Stimulated activated CD4-positive, alpha-beta T cell treated with anti-CD3 and anti-CD28 coated beads, Interleukin-15, amount 100 ng/mL, for 24 hours (primary cell): ENCODE measurements around the gene MAPK8IP3.

Experiments used
- DNase-seq: peaks from one replicate; pipeline ENCODE4 v3.0.0-alpha.2; 2020

MAPK8IP3 gene, protein sequence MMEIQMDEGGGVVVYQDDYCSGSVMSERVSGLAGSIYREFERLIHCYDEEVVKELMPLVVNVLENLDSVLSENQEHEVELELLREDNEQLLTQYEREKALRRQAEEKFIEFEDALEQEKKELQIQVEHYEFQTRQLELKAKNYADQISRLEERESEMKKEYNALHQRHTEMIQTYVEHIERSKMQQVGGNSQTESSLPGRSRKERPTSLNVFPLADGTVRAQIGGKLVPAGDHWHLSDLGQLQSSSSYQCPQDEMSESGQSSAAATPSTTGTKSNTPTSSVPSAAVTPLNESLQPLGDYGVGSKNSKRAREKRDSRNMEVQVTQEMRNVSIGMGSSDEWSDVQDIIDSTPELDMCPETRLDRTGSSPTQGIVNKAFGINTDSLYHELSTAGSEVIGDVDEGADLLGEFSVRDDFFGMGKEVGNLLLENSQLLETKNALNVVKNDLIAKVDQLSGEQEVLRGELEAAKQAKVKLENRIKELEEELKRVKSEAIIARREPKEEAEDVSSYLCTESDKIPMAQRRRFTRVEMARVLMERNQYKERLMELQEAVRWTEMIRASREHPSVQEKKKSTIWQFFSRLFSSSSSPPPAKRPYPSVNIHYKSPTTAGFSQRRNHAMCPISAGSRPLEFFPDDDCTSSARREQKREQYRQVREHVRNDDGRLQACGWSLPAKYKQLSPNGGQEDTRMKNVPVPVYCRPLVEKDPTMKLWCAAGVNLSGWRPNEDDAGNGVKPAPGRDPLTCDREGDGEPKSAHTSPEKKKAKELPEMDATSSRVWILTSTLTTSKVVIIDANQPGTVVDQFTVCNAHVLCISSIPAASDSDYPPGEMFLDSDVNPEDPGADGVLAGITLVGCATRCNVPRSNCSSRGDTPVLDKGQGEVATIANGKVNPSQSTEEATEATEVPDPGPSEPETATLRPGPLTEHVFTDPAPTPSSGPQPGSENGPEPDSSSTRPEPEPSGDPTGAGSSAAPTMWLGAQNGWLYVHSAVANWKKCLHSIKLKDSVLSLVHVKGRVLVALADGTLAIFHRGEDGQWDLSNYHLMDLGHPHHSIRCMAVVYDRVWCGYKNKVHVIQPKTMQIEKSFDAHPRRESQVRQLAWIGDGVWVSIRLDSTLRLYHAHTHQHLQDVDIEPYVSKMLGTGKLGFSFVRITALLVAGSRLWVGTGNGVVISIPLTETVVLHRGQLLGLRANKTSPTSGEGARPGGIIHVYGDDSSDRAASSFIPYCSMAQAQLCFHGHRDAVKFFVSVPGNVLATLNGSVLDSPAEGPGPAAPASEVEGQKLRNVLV (N-terminal part only)

GRCh38 chr16:1705688-1706385 is at the start of gene MAPK8IP3:
Gene MAPK8IP3 (plus strand): TSS chr16:1706195. CDS start chr16:1706340, 145 bp downstream.
- peak; percentile 92 for DNase-seq

DNA sequence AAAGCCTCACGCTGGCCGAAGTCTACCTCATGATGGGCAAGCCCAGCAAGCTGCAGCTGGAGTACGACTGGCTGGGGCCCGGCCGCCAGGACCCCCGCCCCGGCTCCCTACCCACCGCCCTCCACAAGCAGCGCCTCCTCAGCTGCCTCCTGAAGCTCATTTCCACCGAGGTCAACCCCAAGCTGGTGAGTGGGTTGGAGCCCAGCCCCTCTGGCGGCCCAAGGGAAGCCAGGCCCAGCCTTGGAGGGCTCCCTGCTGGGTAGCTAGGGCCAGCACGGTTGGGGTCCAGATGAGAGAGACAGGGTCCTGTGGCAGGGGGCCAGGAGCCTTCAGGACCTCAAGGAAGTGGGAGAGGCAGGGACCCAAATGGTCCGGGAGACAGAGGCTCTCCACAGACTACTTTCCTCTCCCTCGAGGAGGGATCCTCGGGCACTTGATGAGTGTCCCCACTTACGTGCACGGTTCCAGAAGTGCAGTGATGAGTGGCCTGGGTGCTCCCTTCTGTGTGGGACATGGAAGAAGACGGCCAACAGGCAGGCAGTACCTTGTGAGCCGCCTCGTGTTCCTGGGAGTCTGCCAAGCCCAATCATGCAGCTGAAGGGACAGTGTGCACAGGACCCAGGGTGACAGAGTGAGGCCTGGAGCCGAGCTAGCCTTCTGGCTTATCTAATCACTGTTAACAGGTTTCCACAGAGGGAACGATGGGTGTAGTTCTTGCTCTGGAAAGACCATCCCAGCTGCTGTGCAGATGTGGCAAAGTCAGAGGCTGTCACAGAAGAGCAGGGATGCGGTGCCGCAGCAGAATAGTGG is 49.0 kb upstream of the MAPK8IP3 start:
- DNase-seq, result no peak

GRCh38 chr16:1657841-1658240 is 48.2 kb upstream of the MAPK8IP3 start:
- no peak for DNase-seq

- DNase-seq, result no peak
These were observed 47.0 kb upstream of the MAPK8IP3 start for GRCh38 chr16:1659031-1659430.

DNA sequence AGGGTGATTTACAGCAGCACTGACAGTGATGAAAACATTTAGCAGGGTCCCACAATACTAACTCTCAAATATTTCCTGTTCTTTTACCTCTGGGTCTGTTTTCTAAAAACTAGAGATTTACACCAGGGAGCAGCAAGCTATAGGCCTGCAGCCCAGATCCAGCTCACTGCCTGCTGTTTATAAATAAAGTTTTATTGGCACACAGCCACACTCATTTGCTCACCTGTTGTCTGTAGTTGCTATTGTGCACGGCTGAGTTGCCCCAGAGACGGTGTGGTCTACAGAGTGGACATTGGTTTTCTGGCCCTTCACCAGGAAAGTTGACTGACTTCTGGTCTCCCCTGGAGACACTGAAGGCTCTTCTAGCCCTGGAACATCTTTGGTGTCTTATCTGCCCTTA is 44.2 kb upstream of the MAPK8IP3 start:
- no peak for DNase-seq

GRCh38 chr16:1662543-1662942 is 43.5 kb upstream of the MAPK8IP3 start:
- DNase-seq, result no peak

DNA sequence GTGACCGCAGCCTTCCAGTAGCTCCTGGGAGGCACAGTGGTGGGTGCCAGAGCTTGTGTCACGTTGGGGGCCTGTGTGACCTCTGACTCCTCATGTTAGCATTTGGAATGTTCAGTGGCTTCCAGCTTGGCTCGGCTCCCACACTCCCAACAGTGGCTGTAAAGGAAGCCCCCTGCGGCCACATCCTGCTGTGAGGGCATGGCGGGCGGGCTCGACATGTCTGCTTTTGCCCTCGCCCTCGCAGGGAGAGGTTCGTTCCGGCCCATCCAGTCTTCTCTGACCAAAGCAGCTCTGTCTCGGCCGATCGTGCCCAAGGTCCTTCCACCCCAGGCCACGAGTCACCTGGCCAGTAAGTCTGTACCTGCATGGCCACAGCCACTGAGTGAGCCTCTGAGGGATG is 40.2 kb upstream of the MAPK8IP3 start:
- no peak for DNase-seq

DNA sequence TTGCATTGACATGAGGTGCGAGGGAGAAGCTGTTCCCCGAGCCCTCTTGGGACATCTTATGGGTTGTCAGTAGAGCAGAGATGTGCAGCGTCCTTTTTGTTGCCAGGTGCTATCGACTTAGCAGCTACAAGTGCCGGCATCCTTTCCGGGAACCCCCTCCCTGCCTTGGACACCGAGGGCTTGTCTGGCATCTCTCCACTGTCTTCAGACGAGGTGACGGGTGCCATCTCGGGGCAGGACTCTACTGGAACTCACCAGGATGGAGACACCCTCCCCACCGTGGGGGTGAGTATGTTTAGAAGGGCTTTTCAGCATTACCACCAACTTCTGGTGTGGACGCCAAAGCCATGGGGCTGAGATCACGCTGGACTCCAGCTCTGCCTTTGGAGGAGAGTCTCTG is 39.7 kb upstream of the MAPK8IP3 start:
- DNase-seq, result no peak

GRCh38 chr16:1667271-1667670 is 38.7 kb upstream of the MAPK8IP3 start:
- DNase-seq, result no peak

DNA sequence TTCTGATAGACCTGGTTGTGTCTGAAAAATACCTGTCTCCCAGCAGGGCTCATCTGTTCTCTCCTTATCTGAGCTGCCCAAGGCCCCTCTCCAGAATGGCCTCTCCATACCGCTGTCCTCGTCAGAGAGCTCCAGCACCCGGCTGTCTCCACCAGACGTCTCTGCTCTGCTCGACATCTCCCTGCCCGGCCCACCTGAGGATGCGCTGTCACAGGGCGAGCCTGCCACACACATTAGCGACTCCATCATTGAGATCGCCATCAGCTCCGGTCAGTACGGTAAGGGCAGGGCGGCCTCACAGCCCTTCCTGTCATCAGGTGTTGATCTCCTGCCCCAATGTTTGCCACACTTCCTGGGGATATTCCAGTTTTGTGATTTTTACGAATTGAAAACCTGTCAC is 38.1 kb upstream of the MAPK8IP3 start:
- DNase-seq, result no peak

- DNase-seq, result no peak
These were observed 37.2 kb upstream of the MAPK8IP3 start for GRCh38 chr16:1668612-1669319.

GRCh38 chr16:1669698-1670097 is 36.3 kb upstream of the MAPK8IP3 start:
- DNase-seq, result no peak

- DNase-seq, result no peak
These were observed 35.6 kb upstream of the MAPK8IP3 start for GRCh38 chr16:1670371-1670770.

DNA sequence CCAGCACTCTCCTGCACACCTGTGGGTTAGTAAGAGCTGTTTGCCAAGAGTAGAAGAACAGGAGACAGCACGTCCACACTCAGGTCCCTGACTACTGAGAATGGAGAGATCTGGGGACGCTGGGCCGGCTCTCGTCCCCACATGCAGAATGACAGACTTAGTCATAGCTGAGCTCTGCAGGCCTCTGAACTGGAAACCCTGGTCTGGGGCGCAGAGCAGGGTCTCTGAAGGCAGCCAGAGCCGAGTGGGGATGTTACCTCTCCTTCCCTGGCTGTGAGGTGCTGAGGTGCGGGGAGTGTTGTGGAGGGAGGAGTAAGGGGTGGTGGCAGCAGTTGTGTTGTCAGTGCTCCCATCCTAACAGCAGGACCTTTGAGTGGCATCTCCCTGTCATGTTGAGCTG is 35.1 kb upstream of the MAPK8IP3 start:
- DNase-seq, result no peak

GRCh38 chr16:1673424-1674151 is 32.4 kb upstream of the MAPK8IP3 start:
- DNase-seq, result no peak

DNA sequence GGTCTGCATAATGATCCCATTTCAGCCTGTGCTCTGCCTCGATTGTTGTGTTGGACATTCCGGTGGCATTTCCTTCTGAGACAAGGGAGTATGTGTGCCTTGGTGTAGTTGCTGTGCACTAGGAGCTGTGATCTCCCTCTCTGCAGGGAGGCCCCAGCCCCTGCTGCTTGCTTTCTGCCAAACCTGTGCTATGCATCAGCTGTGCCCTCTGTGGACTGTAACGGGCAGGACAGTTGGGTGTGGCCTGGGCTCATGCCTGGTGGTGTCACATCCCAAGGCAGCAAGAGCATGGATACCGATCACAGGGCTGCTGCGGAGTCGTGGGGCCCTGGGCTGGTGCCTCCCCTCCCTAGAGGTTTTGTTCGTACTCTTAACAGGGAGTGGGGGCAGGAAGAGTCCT is 31.7 kb upstream of the MAPK8IP3 start:
- DNase-seq, result no peak

GRCh38 chr16:1674751-1675664 is 31.0 kb upstream of the MAPK8IP3 start:
- no peak for DNase-seq

- no peak for DNase-seq
These were observed 29.3 kb upstream of the MAPK8IP3 start for GRCh38 chr16:1676661-1677060.

GRCh38 chr16:1677339-1677738 is 28.7 kb upstream of the MAPK8IP3 start:
- no peak for DNase-seq
